Effector CD8-positive, alpha-beta T cell (primary cell): ENCODE measurements around the gene VDR.

Source experiments
- DNase-seq: peaks from one replicate; lab custom pipeline; 2025; lab: John Stamatoyannopoulos, UW

Gene VDR

DNA sequence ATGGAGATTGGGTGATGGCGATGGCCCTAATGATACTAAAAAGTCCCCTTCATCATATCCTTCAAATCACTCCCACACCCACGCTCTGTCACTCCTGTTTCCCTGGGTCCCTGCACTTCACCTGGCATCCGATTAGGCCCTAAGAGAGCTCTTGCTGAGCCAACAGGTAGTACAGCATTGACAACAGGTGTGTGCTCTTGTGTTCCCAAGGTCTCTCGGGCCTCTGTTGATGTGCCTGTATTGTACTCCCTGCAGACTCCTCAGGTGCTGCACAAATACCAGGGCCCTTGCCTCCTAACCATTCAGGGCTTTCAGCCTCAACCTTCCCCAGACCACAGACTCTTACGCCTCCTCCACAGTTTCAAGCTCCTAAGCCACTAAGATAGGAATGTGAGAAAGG is 25.8 kb upstream of the VDR start:
- DNase-seq = no peak

- no peak for DNase-seq
Measured at GRCh38 chr12:47927346-47927745, 22.6 kb upstream of the VDR start.

DNA sequence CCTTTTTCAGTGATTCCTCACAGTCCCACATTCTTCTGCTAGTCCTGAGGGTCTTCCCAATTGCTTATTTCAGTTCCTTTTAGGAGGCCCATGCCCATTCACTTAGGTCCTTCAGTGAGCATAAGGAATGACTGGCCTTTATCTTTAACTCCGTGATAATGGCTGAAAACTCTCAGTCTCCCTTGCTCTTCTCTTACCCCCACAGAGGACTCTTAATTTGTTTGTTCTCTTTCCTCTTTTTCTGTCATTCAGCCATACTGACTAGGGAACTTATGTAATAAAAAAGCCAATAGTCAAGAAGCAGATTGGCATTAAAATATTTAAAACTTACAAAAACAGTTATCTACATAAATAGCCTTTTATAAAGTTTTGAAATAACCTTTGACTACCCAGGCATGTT is 17.1 kb upstream of the VDR start:
- DNase-seq = no peak

- DNase-seq = no peak
Measured at GRCh38 chr12:47920913-47921312, 16.1 kb upstream of the VDR start.

DNA sequence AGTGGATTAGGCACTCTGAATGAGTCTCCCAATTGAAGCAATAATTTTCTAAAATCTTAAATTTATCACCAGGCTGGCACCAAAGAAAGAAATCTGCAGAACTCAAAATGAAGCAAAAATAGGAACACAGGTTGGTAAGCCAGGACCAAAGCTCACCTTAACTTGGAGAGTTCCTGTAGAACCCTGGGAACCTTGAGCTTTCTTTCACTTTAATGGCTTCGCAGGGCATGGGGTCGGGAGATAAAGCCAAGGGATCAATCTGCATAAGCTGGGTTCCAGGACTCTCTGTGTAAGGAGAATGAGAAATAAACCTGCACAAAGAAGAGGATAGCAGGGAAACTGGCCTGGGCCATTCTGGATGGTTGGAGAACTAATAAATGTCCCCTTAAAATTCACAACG is 8.3 kb upstream of the VDR start:
- no peak for DNase-seq

- DNase-seq = no peak
Measured at GRCh38 chr12:47912556-47912955, 7.8 kb upstream of the VDR start.

DNA sequence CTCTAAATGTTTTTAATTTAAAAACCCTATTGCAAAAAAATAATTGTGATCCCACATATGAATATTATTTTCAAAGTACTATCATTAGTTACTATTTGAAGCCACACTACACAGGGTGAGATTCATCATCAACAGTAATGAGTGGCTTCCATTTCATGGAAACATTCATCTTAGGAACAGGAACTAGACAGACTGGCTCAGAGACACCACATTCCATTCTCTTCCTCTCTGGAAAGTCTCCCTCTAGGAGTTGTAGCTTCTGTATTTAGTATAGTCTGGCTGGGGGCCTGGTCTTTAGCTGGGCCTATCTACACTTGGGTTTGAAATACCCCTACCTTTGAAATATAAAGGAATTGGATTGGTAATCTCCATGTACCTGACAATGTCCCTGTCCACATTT is 6.2 kb upstream of the VDR start:
- no peak for DNase-seq

DNA sequence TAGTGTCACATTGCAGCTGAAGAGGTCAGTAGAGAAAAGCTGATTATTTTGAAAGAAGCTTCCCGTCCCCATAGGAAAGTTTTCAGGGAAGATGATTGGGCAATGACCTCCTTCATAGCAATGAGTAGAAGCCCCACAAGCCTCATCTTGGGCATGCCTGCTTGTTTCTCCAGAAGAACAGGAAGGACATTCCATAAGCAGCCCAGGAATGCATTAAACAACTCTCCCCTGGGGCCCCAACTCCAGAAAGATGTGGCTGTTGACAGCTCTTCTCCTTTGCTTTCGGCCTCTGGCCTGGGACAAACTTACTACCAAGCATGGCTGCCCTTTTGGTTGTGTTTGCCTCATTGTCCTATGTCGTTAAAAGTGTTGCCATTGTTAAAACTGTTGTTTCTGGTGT is 5.7 kb upstream of the VDR start:
- DNase-seq = no peak

DNA sequence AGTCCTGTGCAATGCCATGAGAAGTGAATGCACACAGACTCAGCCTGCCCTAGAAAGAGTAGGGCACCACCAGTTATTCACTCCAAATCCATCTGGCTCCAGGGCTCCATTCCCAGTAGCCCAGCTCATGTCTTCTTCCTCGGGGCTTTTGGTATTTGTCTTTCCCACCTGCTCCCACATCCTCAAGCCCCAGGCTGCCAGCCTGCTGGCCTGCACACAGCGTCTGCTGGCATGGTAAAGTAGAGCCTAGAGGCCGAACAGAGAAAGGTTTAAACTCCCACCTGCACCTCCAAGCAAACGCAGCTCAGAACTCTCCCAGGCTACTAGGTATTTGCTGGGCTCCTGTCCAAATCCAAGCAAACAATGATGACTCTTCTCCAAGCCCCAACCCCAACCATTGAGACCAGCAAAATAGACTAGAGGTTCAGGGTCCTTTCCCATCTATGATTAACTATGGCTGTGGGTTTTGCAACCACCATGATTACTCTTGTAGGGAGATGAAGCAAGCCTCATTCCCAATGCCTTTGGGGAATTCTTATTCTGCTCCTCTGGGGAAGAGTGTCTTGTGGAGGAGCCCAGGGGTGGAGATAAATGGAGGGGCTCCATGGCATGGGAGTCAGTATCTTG is 5.2 kb upstream of the VDR start:
- DNase-seq = no peak

GRCh38 chr12:47908738-47909137 is 3.9 kb upstream of the VDR start:
- DNase-seq = no peak

GRCh38 chr12:47907851-47908454 is 3.2 kb upstream of the VDR start:
- DNase-seq = no peak

GRCh38 chr12:47903927-47904712 is 674 bp downstream of the VDR start:
- no peak for DNase-seq

DNA sequence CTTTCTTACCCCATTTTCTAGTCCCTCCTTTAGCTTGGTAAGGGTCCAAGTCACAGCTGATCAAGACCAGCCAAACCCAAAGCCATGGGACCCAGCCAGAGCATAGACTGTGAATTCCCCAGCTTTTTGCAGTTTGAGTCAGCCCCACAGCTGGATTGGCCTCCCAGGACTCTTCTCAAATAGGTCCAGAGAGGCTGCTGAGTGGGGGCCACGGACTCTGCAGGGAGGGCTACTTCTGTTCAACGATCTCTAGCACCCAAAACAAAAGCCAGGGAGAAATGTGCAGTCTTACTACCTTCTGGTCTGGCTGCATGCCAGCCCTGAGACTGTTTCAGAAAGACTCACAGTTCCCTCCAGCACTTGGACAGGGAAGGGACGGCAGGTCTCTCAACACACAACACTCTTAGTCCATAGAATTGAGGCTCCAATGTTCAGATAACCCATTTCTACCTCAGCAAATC is 1.6 kb downstream of the VDR start:
- DNase-seq = no peak

GRCh38 chr12:47902131-47902639 is 2.6 kb downstream of the VDR start:
- DNase-seq = no peak

DNA sequence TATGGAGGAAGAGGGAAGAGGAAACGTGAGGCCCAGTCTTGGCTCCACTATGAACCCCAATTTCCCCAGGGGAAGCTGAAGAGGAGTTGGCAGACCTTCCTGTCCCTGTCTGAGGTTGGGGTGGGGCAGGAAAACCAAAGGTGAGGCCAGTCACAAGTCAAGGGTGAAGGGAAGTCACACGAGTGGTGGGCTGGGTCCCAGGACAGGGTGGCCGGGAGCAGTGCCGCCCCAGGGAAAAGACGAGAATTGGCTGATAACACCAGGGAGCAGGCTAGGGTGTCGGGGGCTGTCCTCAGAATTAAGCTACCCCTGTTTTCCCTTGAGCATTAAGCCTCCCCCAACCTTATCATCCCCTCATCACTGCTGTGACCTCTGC is 3.1 kb downstream of the VDR start:
- no peak for DNase-seq

GRCh38 chr12:47901063-47901717 is 3.6 kb downstream of the VDR start:
- DNase-seq = no peak

GRCh38 chr12:47900131-47901062 is 4.4 kb downstream of the VDR start:
- DNase-seq = no peak

DNA sequence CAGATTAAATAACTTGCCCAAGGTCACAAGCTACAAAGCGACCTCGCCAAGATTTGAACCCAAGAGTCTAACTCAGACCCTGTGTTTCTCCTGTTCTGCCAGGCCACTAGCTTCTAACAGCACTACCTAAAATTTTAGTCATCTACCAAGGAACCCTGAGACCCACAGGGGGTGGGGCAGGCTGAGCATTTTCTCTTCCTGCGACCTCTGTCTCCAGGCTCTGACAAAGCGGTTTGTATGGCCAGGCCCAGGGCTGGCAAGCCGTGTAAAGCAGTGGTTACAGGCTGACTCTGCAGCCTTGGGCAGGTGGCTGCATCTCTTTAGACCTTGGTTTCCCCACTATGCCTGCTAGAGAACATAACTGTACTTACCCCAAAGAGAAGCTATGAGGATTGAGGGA is 5.3 kb downstream of the VDR start:
- DNase-seq = no peak

DNA sequence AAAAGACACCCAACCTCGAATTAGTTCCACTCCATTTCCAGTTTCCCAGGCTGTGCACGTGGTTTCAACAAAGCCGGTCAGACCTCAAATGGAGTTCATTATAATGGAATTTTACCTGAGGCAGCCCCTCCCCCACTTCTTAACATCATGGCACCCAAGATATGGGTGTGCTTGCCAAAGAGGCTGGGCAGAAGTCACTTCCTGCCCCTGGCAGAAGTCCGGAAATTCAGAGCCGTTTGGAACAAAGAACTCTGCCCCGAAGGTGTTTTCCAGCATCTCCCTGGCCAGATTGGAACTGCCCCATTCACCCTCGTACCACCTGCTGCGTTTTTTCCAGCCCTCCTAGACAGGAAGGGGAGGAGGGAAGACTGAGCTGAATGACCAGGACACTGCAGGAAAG is 8.2 kb downstream of the VDR start:
- DNase-seq = no peak

DNA sequence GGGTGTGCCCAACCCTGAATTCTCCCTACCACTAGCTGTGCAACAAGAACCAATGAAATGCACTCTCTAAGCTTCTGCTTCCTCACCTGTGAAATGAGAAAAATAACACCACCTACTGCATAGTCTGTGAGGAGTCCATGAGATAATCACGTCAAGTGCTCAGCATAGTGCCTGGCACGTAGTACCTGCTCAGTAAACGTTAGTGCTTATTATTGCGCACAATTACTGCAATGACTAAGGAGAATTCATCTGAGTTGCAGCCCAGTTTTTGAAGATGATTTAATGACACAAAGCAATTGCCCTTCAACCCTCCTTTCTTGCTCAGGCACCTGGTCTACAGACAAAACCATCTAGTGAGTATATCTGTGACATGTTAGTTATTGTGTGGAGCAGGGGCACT is 8.8 kb downstream of the VDR start:
- no peak for DNase-seq

GRCh38 chr12:47894652-47895051 is 10.1 kb downstream of the VDR start:
- DNase-seq = no peak

GRCh38 chr12:47894068-47894467 is 10.7 kb downstream of the VDR start:
- DNase-seq = no peak
